ENCODE results near the gene ZSWIM1. TPM values are rescaled to one million over a fixed set of nuclear protein-coding genes. Genes with fewer than 3 reads are reported as not detected.

ZSWIM1 gene
- total and polyA plus RNA-seq, 2 of the 13 experiments (the other 11 are each of a cell fraction or from before 2014, with no cell fraction given) = 9.5 to 11.7 TPM

GRCh38 chr20:45911486-45912343, 30.7 kb downstream of the ZSWIM1 start, which contains the start of gene PLTP (continued):
- no peak for TF ChIP-seq IKZF5 (CRISPR knock-in tag; IDR thresholded peaks at IDR 0.05)
- TF ChIP-seq ZNF18 (CRISPR knock-in tag; IDR thresholded peaks at IDR 0.05; ENCODE audit: insufficient replicate concordance) = no peak
- TF ChIP-seq ZUFSP (CRISPR knock-in tag; IDR thresholded peaks at IDR 0.05; ENCODE audit: borderline replicate concordance) = no peak
- no peak for TF ChIP-seq TBP (CRISPR knock-in tag; IDR thresholded peaks at IDR 0.05)
- TF ChIP-seq ZNF350 (CRISPR knock-in tag; IDR thresholded peaks at IDR 0.05; ENCODE audit: borderline replicate concordance, low read depth) = no peak; the same call in 1 of the 2 replicates
- peak; percentile 75 for TF ChIP-seq ZFX (CRISPR knock-in tag; IDR thresholded peaks at IDR 0.05; ENCODE audit: low read depth)
- TF ChIP-seq ZNF691 (CRISPR knock-in tag; IDR thresholded peaks at IDR 0.05; ENCODE audit: borderline replicate concordance, low read depth) = 0 out of 2 replicates have a peak, but pooled peaks have one; percentile 73
- TF ChIP-seq ZNF746 (CRISPR knock-in tag; IDR thresholded peaks at IDR 0.05) = no peak
- peak; percentile 70; the same call in 1 of the 2 replicates for TF ChIP-seq DRAP1 (CRISPR knock-in tag; IDR thresholded peaks at IDR 0.05)
- TF ChIP-seq ZFP62 (CRISPR knock-in tag; IDR thresholded peaks at IDR 0.05) = no peak
- TF ChIP-seq DMAP1 (CRISPR knock-in tag; IDR thresholded peaks at IDR 0.05) = 0 out of 2 replicates have a peak, but pooled peaks have one; percentile 16
- no peak for TF ChIP-seq ZC3H4 (CRISPR knock-in tag; IDR thresholded peaks at IDR 0.05; ENCODE audit: borderline replicate concordance)
- TF ChIP-seq ZNF441 (CRISPR knock-in tag; IDR thresholded peaks at IDR 0.05; ENCODE audit: borderline replicate concordance) = no peak
- peak; percentile 25 for TF ChIP-seq AGO2 (optimal IDR thresholded peaks at IDR 0.05; ENCODE audit: low read depth, low read length)
- peak; percentile 27; the same call in 1 of the 3 replicates for TF ChIP-seq MXI1 (IDR thresholded peaks at IDR 0.05; ENCODE audit: borderline replicate concordance, low read depth, low read length)
- no peak for TF ChIP-seq ZNF274 (CRISPR knock-in tag; IDR thresholded peaks at IDR 0.05)
- TF ChIP-seq SMARCC2 (IDR thresholded peaks at IDR 0.05) = no peak
- TF ChIP-seq ZNF276 (CRISPR knock-in tag; IDR thresholded peaks at IDR 0.05; ENCODE audit: low read depth) = no peak
- TF ChIP-seq ZNF225 (CRISPR knock-in tag; IDR thresholded peaks at IDR 0.05) = 0 out of 2 replicates have a peak, but pooled peaks have one; percentile 45
- TF ChIP-seq E2F1 (CRISPR knock-in tag; IDR thresholded peaks at IDR 0.05) = no peak
